OCI-M1 (cell line): Measurements from ENCODE around the gene RFXANK.

Experiments used
- DNase-seq: peaks from one replicate; lab custom pipeline; 2025; lab: John Stamatoyannopoulos, UW

RFXANK gene

DNA sequence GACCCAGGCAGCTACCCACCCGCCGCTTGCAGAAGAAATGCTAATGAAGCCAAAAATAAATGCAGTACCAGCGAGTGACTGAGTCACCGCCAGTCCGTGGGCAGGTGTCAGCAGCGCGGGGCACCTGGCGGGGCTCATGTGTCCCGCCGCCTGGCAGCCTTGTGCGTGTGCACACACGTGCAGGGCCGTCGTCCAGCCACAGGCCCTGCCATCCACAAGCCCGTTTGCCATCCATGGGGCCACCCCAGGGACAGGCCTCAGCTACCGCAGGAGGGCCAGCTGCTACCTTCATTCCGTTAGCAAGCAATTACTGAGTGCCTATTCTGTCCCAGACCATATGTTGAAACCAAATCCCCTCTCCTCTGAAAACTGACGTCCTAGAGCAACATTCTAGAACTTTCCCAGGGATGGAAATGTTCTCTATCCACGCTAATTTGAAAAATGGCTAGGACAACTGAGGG lies 40.2 kb downstream of the RFXANK start:
- no peak for DNase-seq

- no peak for DNase-seq
Measured at GRCh38 chr19:19234220-19234816, 42.3 kb downstream of the RFXANK start.

- no peak for DNase-seq
Measured at GRCh38 chr19:19236173-19236572, 44.1 kb downstream of the RFXANK start.

DNA sequence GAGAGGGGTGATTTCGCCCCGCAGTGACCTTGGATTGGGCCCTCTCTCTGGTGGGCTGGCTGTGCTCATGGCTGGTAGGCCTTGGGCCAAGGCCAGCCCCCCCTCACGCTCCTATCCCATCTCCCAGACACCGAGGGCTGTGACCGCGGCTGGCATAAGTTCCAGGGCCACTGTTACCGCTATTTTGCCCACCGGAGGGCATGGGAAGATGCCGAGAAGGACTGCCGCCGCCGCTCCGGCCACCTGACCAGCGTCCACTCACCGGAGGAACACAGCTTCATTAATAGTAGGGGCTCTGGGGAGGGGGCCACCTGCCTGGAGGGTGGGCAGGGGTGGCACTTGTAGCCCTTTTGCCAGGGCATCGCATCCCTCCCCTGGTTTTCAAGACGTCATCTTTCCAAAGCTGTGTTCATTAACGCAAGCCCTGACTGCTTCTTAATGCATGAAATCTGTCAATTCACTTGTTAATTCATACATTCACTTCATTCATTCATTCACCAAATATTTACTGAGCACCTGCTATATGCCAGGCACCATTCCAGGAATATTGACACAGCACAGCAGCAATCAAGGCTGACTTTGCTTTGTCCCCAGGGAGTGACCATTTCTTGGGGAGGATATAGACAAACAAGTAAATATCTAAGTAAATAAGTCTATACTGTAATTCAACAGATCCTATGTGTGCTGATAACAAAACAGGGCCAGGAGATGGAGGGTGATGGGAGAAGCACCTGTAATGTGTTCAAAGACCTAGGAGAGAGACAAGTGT lies 46.3 kb downstream of the RFXANK start:
- no peak for DNase-seq

DNA sequence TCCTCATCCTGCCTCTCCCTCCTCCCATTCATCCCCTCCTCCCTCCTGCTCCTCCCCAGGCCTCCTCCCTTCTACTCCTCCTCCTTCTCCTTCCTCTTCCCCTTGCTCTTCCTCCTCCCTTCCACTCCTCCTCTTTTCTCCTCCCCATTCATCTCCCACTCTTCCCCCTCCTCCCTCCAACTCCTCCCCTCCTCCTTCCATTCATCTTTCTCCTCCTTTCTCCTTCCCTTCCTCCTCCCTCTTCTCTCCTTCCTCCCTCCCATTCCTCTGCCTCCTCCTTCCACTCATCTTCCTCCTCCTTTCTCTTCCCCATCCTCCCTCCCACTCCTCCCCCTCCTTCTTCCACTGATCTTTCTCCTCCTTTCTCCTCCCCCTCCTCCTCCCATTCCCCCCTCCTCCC lies 47.6 kb downstream of the RFXANK start:
- DNase-seq: no peak

DNA sequence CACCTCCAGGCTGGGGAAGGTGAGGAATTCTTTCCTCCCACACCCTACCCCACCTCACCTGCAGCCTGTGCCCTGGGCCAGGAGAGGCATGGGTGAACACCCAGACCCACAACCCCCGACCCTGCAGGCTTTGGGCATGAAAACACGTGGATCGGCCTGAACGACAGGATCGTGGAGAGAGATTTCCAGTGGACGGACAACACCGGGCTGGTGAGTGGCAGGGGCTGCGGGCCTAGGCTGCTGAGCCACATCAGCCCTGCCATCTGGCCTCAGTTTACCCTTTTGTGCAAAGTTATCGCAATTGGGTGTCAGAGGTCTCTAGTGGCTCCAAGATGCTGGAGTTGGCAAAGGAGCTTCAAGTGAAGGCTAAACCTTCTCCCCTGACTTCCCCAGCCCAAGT lies 48.4 kb downstream of the RFXANK start:
- DNase-seq: no peak

GRCh38 chr19:19250196-19250801 lies 58.2 kb downstream of the RFXANK start:
- no peak for DNase-seq
